ENCODE measurements around the gene CRHR2.

Gene CRHR2

GRCh38 chr7:30682212-30683083, at the start of gene CRHR2:
CRHR2 (minus strand) TSS chr7:30682456; CDS start chr7:30682280, 176 bp downstream.
- peak; percentile 5 for TF ChIP-seq CTCF (IDR thresholded peaks at IDR 0.05; ENCODE audit: poor library complexity, severe bottlenecking)
- Histone ChIP-seq H3K27ac (ENCODE audit: poor library complexity, severe bottlenecking) (no peak within 1 kb of the TSS), H3K4me1 (ENCODE audit: insufficient read depth, poor library complexity, severe bottlenecking) (no peaks in the 10 kb centered on the region), H3K9me3 (ENCODE audit: severe bottlenecking) (no peaks in the 10 kb centered on the region), H3K27me3 (ENCODE audit: insufficient read depth, poor library complexity, severe bottlenecking) (peaks cover 78% of the 10 kb centered on the region), H3K36me3 (ENCODE audit: low read depth) (no peaks in the 10 kb centered on the region), H3K4me3 (ENCODE audit: severe bottlenecking) (no peak within 1 kb of the TSS)
- ATAC-seq (ENCODE audit: low read depth) (peak; percentile 12; the same call in 1 of the 3 replicates), DNase-seq (ENCODE audit: low spot score) (no peak)

GRCh38 chr7:30731581-30731980, 49.3 kb upstream of the CRHR2 start:
- ATAC-seq (ENCODE audit: low read depth) (no peak), DNase-seq (ENCODE audit: low spot score) (no peak)
- Histone ChIP-seq H3K27ac (ENCODE audit: poor library complexity, severe bottlenecking) (no peak overlapping the region), H3K36me3 (ENCODE audit: low read depth) (no peaks in the 10 kb centered on the region), H3K4me3 (ENCODE audit: severe bottlenecking) (no peak overlapping the region), H3K4me1 (ENCODE audit: insufficient read depth, poor library complexity, severe bottlenecking) (no peaks in the 10 kb centered on the region), H3K27me3 (ENCODE audit: insufficient read depth, poor library complexity, severe bottlenecking) (peaks cover 4% of the 10 kb centered on the region), H3K9me3 (ENCODE audit: severe bottlenecking) (no peaks in the 10 kb centered on the region)
- no peak for TF ChIP-seq CTCF (IDR thresholded peaks at IDR 0.05; ENCODE audit: poor library complexity, severe bottlenecking)

- TF ChIP-seq CTCF (IDR thresholded peaks at IDR 0.05; ENCODE audit: poor library complexity, severe bottlenecking) = no peak
- ATAC-seq (ENCODE audit: low read depth) (no peak), DNase-seq (ENCODE audit: low spot score) (no peak)
- no peaks in the 10 kb centered on the region for H3K9me3 ChIP-seq (ENCODE audit: severe bottlenecking)
- no peaks in the 10 kb centered on the region for H3K4me1 ChIP-seq (ENCODE audit: insufficient read depth, poor library complexity, severe bottlenecking)
- H3K36me3 ChIP-seq (ENCODE audit: low read depth) = no peaks in the 10 kb centered on the region
- no peak overlapping the region for H3K27ac ChIP-seq (ENCODE audit: poor library complexity, severe bottlenecking)
- no peak overlapping the region for H3K4me3 ChIP-seq (ENCODE audit: severe bottlenecking)
- H3K27me3 ChIP-seq (ENCODE audit: insufficient read depth, poor library complexity, severe bottlenecking) = peaks cover 4% of the 10 kb centered on the region
Measured at GRCh38 chr7:30730996-30731395, 48.7 kb upstream of the CRHR2 start.

- H3K27me3 ChIP-seq (ENCODE audit: insufficient read depth, poor library complexity, severe bottlenecking) = peaks cover 9% of the 10 kb centered on the region
- no peaks in the 10 kb centered on the region for H3K4me1 ChIP-seq (ENCODE audit: insufficient read depth, poor library complexity, severe bottlenecking)
- no peak for TF ChIP-seq CTCF (IDR thresholded peaks at IDR 0.05; ENCODE audit: poor library complexity, severe bottlenecking)
- no peak for ATAC-seq (ENCODE audit: low read depth)
- H3K4me3 ChIP-seq (ENCODE audit: severe bottlenecking) = no peak overlapping the region
- H3K27ac ChIP-seq (ENCODE audit: poor library complexity, severe bottlenecking) = no peak overlapping the region
- H3K9me3 ChIP-seq (ENCODE audit: severe bottlenecking) = no peaks in the 10 kb centered on the region
- H3K36me3 ChIP-seq (ENCODE audit: low read depth) = no peaks in the 10 kb centered on the region
- no peak for DNase-seq (ENCODE audit: low spot score)
Measured at GRCh38 chr7:30730097-30730496, 47.8 kb upstream of the CRHR2 start.

GRCh38 chr7:30729642-30730041, 47.4 kb upstream of the CRHR2 start:
- ATAC-seq (ENCODE audit: low read depth) (no peak), DNase-seq (ENCODE audit: low spot score) (no peak)
- Histone ChIP-seq H3K4me3 (ENCODE audit: severe bottlenecking) (no peak overlapping the region), H3K36me3 (ENCODE audit: low read depth) (no peaks in the 10 kb centered on the region), H3K27me3 (ENCODE audit: insufficient read depth, poor library complexity, severe bottlenecking) (peaks cover 13% of the 10 kb centered on the region), H3K27ac (ENCODE audit: poor library complexity, severe bottlenecking) (no peak overlapping the region), H3K4me1 (ENCODE audit: insufficient read depth, poor library complexity, severe bottlenecking) (no peaks in the 10 kb centered on the region), H3K9me3 (ENCODE audit: severe bottlenecking) (no peaks in the 10 kb centered on the region)
- no peak for TF ChIP-seq CTCF (IDR thresholded peaks at IDR 0.05; ENCODE audit: poor library complexity, severe bottlenecking)
